ENCODE measurements around the gene CHM.
"Not testable (repeated sequence)": the region's sequence is repeated elsewhere in the genome, so short reads cannot be mapped to it uniquely, and the experiment has no call there.

CHM gene

DNA sequence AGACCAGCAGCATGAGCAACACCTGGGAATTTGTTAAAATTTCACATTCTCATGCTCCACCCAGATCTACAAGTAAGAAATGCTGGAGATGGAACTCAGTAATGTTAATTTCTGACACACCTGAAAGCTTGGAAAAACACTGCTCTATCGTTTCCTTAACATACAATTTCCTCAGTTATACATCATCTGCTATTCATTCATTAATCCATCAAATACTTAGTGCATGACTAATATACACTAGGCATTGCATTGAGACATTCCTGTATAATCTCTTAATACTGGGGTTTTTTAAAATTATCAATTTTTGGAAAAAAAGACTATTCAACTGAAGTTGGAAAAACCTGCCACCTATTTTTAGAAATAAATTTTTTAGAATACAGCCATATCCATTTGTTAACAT, 106.1 kb downstream of the CHM start:
- H3K4me2 ChIP-seq (ENCODE audit: low read depth, low read length, poor library complexity, severe bottlenecking): no peak overlapping the region
- H3K27me3 ChIP-seq (ENCODE audit: low read length): no peaks in the 10 kb centered on the region
- H3F3A ChIP-seq (ENCODE audit: insufficient read depth): no peaks in the 10 kb centered on the region
- no peaks in the 10 kb centered on the region for H3K9me3 ChIP-seq (ENCODE audit: insufficient read depth, low read length)
- no peak overlapping the region for H3K9ac ChIP-seq (ENCODE audit: low read length)
- H3K79me2 ChIP-seq (ENCODE audit: insufficient read depth, low read length): no peaks in the 10 kb centered on the region
- no peak overlapping the region for H2AFZ ChIP-seq (ENCODE audit: low read depth, low read length, severe bottlenecking)
- TF ChIP-seq, protein P1, sequence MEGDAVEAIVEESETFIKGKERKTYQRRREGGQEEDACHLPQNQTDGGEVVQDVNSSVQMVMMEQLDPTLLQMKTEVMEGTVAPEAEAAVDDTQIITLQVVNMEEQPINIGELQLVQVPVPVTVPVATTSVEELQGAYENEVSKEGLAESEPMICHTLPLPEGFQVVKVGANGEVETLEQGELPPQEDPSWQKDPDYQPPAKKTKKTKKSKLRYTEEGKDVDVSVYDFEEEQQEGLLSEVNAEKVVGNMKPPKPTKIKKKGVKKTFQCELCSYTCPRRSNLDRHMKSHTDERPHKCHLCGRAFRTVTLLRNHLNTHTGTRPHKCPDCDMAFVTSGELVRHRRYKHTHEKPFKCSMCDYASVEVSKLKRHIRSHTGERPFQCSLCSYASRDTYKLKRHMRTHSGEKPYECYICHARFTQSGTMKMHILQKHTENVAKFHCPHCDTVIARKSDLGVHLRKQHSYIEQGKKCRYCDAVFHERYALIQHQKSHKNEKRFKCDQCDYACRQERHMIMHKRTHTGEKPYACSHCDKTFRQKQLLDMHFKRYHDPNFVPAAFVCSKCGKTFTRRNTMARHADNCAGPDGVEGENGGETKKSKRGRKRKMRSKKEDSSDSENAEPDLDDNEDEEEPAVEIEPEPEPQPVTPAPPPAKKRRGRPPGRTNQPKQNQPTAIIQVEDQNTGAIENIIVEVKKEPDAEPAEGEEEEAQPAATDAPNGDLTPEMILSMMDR (IDR thresholded peaks at IDR 0.05; ENCODE audit: insufficient read depth, low read length, poor library complexity, severe bottlenecking): no peak
- TF ChIP-seq EZH2phosphoT487 (conservative IDR thresholded peaks at IDR 0.05; ENCODE audit: low read length): no peak
- H3K9me2 ChIP-seq (replicated peaks; ENCODE audit: insufficient read depth, low read length): no peaks in the 10 kb centered on the region
- H3K4me3 ChIP-seq (ENCODE audit: insufficient read depth, low read length, poor library complexity, severe bottlenecking): no peak overlapping the region
- H4K20me1 ChIP-seq (ENCODE audit: low read depth, low read length): no peaks in the 10 kb centered on the region
- H3K36me3 ChIP-seq (ENCODE audit: low read length): no peaks in the 10 kb centered on the region
- no peak overlapping the region for H3K27ac ChIP-seq (ENCODE audit: low read depth, low read length)

DNA sequence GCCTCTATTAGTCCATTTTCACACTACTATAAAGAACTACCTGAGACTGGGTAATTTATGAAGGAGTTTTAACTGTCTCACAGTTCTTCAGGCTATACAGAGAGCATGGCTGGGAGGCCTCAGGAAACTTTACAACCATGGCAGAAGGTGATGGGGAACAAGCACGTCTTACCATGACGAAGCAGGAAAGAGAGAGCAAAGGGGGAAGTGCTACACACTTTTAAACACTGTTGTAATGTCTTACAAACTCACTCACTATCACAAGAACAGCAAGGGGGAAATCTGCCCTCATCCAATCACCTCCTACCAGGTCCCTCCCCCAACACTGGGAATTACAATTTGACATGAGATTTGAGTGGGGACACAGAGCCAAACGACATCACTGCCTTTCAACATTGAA, 107.4 kb downstream of the CHM start:
- H3K27ac ChIP-seq (ENCODE audit: low read depth, low read length); H3K79me2 ChIP-seq (ENCODE audit: insufficient read depth, low read length); H2AFZ ChIP-seq (ENCODE audit: low read depth, low read length, severe bottlenecking); H3K36me3 ChIP-seq (ENCODE audit: low read length); H3K9me3 ChIP-seq (ENCODE audit: insufficient read depth, low read length); H3K9ac ChIP-seq (ENCODE audit: low read length); H3K27me3 ChIP-seq (ENCODE audit: low read length); H3K9me2 ChIP-seq (replicated peaks; ENCODE audit: insufficient read depth, low read length); H3K4me3 ChIP-seq (ENCODE audit: insufficient read depth, low read length, poor library complexity, severe bottlenecking); H3K4me2 ChIP-seq (ENCODE audit: low read depth, low read length, poor library complexity, severe bottlenecking); H4K20me1 ChIP-seq (ENCODE audit: low read depth, low read length); H3F3A ChIP-seq (ENCODE audit: insufficient read depth): not testable (repeated sequence)

GRCh38 chrX:85934399-85934798, 113.0 kb downstream of the CHM start:
- H3K9me3 ChIP-seq (ENCODE audit: insufficient read depth, low read length); H3K4me3 ChIP-seq (ENCODE audit: insufficient read depth, low read length, poor library complexity, severe bottlenecking); H3K4me2 ChIP-seq (ENCODE audit: low read depth, low read length, poor library complexity, severe bottlenecking); H3F3A ChIP-seq (ENCODE audit: insufficient read depth); H2AFZ ChIP-seq (ENCODE audit: low read depth, low read length, severe bottlenecking); H3K27ac ChIP-seq (ENCODE audit: low read depth, low read length); H3K36me3 ChIP-seq (ENCODE audit: low read length); H3K9me2 ChIP-seq (replicated peaks; ENCODE audit: insufficient read depth, low read length); H3K27me3 ChIP-seq (ENCODE audit: low read length); H4K20me1 ChIP-seq (ENCODE audit: low read depth, low read length); H3K9ac ChIP-seq (ENCODE audit: low read length); H3K79me2 ChIP-seq (ENCODE audit: insufficient read depth, low read length): not testable (repeated sequence)

GRCh38 chrX:85930099-85930498, 117.3 kb downstream of the CHM start:
- H4K20me1 ChIP-seq (ENCODE audit: low read depth, low read length): no peaks in the 10 kb centered on the region
- H3K4me3 ChIP-seq (ENCODE audit: insufficient read depth, low read length, poor library complexity, severe bottlenecking): no peak overlapping the region
- H3K4me2 ChIP-seq (ENCODE audit: low read depth, low read length, poor library complexity, severe bottlenecking): no peak overlapping the region
- no peaks in the 10 kb centered on the region for H3K27me3 ChIP-seq (ENCODE audit: low read length)
- H2AFZ ChIP-seq (ENCODE audit: low read depth, low read length, severe bottlenecking): no peak overlapping the region
- H3K9me3 ChIP-seq (ENCODE audit: insufficient read depth, low read length): no peaks in the 10 kb centered on the region
- TF ChIP-seq, protein P1 (IDR thresholded peaks at IDR 0.05; ENCODE audit: insufficient read depth, low read length, poor library complexity, severe bottlenecking): no peak
- no peak for TF ChIP-seq EZH2phosphoT487 (conservative IDR thresholded peaks at IDR 0.05; ENCODE audit: low read length)
- no peaks in the 10 kb centered on the region for H3F3A ChIP-seq (ENCODE audit: insufficient read depth)
- H3K9ac ChIP-seq (ENCODE audit: low read length): no peak overlapping the region
- no peaks in the 10 kb centered on the region for H3K36me3 ChIP-seq (ENCODE audit: low read length)
- H3K79me2 ChIP-seq (ENCODE audit: insufficient read depth, low read length): no peaks in the 10 kb centered on the region
- no peak overlapping the region for H3K27ac ChIP-seq (ENCODE audit: low read depth, low read length)
- H3K9me2 ChIP-seq (replicated peaks; ENCODE audit: insufficient read depth, low read length): no peaks in the 10 kb centered on the region
